Fibroblast of mammary gland (primary cell): Measurements from ENCODE around the gene TENM4.

ENCODE experiments used
- DNase-seq: peaks from one replicate; pipeline ENCODE4 v3.0.0-alpha.2; 2010; ENCODE audit warnings: low read depth
- H3K4me3 ChIP-seq: 2 replicates; pipeline ENCODE4 v1.5.1; 2011; ENCODE audit warnings: low read depth, mild to moderate bottlenecking, low read length, moderate library complexity; ENCODE audit not compliant: control insufficient read depth
- TF ChIP-seq, protein P1 (sequence below): conservative IDR thresholded peaks from 2 replicates; pipeline ENCODE4 v1.5.1; 2011; ENCODE audit warnings: low read depth, low read length, inconsistent platforms; ENCODE audit not compliant: control insufficient read depth, insufficient read depth

Gene TENM4

DNA sequence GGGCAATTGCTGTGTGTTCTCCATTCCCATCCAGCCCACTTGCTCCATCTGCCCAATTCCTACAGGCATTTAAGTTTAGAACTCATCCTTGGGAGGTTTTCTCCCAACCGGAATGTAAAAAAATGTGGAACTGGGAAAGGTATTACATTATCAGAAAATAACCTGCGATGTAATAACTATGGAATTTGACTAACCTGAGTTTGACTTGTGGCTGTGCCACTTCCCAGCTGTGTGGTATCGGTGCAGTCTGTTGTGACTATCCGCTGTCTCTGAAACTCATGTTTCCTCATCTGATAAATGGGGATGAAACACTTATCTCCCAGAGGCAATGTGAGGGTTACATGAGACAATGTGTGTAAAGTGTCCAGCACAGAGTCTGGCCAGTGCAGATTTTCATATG lies 77.6 kb downstream of the TENM4 start:
- TF ChIP-seq, protein P1, sequence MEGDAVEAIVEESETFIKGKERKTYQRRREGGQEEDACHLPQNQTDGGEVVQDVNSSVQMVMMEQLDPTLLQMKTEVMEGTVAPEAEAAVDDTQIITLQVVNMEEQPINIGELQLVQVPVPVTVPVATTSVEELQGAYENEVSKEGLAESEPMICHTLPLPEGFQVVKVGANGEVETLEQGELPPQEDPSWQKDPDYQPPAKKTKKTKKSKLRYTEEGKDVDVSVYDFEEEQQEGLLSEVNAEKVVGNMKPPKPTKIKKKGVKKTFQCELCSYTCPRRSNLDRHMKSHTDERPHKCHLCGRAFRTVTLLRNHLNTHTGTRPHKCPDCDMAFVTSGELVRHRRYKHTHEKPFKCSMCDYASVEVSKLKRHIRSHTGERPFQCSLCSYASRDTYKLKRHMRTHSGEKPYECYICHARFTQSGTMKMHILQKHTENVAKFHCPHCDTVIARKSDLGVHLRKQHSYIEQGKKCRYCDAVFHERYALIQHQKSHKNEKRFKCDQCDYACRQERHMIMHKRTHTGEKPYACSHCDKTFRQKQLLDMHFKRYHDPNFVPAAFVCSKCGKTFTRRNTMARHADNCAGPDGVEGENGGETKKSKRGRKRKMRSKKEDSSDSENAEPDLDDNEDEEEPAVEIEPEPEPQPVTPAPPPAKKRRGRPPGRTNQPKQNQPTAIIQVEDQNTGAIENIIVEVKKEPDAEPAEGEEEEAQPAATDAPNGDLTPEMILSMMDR, result no peak
- DNase-seq, result no peak
- H3K4me3 ChIP-seq, result no peak overlapping the region

DNA sequence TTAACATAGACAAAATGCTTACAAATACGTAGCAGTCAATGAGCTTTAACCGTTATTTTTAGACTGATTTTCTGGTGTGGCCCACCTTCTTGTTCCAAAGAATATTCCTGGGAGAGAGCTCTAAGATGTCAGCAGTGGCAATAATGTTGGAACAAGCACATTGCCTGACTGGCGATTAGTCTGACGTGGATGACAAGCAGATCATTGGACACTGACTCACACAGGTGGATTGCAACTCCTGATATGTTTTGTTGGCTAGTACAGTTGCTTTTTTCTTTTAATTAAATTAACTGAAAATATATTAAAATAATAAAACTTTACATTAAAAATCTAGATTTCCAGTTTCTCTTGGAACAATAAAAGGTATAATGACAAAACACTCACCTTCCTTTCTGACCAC lies 78.0 kb downstream of the TENM4 start:
- H3K4me3 ChIP-seq, result no peak overlapping the region
- TF ChIP-seq, protein P1, result no peak
- no peak for DNase-seq

DNA sequence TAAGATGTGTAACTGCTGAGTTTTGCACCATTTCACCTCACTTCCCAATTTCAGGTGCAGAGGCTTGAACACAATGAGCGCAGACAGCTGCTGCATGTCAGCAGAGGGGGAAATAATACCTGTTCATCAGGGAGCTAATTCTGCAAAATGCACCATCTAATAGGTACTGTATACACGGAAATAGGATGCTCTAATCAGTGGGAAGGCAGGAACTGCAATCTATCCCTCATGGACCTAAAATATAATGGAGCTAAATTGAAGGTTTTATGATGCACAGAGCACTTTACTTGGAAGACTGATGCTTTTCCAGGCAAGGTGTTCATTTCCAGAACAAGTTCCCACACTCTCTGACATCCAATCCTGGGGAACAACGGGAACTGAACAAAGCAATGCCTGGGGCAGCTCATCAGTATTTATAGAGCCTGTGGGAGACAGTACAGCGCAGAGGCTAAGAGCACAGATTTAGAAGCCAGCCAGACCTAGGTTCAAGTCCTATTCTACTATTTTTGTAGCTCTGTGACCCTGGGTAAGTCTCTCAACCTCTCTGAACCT lies 78.5 kb downstream of the TENM4 start:
- no peak for DNase-seq
- TF ChIP-seq, protein P1, result no peak
- H3K4me3 ChIP-seq, result no peak overlapping the region

DNA sequence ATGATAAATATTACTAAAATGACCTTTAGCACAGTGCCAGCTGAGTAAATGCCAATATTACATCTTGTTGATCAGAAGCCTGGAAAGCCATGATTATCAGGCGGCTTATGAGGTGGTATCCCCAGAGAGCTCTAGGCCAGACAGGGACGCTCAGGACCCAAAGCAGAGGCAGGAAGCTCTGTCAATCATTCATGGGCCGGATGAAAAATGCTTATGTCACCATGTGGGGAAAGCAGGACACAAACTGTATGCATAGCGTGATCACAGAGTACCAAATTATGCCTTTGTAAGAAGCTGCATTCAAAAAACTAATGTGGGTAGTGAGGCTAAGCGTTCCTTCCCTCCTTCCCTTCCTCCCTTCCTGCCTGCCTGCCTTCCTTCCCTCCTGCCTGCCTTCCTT lies 82.6 kb downstream of the TENM4 start:
- no peak for DNase-seq
- TF ChIP-seq, protein P1, result no peak
- H3K4me3 ChIP-seq, result no peak overlapping the region

DNA sequence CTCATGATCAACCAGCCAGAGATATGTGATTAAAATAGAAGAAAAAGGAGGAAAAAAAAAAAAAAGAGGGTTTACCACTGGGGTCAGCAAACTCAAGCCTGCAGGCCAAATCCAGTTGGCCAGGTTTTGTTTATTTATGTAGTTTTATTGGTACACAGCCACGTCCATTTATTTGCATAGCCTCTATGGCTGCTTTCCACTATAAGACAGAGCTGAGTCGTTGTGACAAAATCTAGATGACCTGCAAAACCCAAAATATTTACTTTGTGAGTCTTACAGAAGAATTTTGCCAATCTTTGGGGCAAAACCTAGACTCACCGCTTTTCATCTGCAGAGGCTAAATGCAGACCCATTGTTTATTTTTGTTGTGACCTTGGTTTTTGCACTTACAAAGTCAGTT lies 87.1 kb downstream of the TENM4 start:
- H3K4me3 ChIP-seq, result no peak overlapping the region
- TF ChIP-seq, protein P1, result no peak
- DNase-seq, result peak; percentile 44

DNA sequence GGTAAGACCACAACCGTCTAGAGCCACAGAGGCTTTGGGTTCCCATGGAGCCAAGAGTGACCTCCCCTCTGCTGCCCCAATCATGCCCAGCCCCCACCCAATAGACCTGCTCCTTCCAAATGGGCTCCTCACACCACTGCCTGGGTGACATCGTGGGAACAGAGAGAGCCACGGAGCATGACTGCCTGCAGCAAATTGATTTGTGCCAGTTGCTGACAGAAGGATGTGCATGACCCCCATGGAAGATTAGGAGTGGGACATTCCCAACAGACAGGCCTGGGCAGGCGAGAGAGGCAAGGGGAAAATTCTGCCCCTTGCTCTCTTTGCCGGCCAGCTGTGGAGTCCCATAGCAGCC lies 88.5 kb downstream of the TENM4 start:
- H3K4me3 ChIP-seq, result no peak overlapping the region
- TF ChIP-seq, protein P1, result no peak
- DNase-seq, result no peak
